K562 (cell line): ENCODE measurements around the gene TRNAU1AP. TPM values are rescaled to one million over a fixed set of nuclear protein-coding genes. Genes with fewer than 3 reads are reported as not detected.

ENCODE experiments used
- BACH1 ChIP-seq: fragments of 200-800 bp; sonication (Bioruptor generic); IDR thresholded peaks from 2 replicates; pipeline ENCODE4 v1.6.1; 2016; ENCODE audit warnings: missing genetic modification characterization, missing compliant biosample characterization
- MLX ChIP-seq, 2 experiments: fragments of 450-650 bp in 1 of 2; sonication (generic) in 1 of 2; formaldehyde crosslinking; conservative IDR thresholded peaks; 2 replicates each; pipeline versions ENCODE4 v1.4.0 to v1.8.1; 2020 to 2022; ENCODE audit warnings: mild to moderate bottlenecking in 1 of 2, missing genetic modification reagents in 1 of 2
- POLR2AphosphoS2 ChIP-seq: IDR thresholded peaks from 2 replicates; pipeline ENCODE4 v1.6.1; 2012; ENCODE audit warnings: low read length, improper control_type of control experiment
- POLR2B ChIP-seq: fragments of 450-650 bp; IDR thresholded peaks from 2 replicates; pipeline ENCODE4 v1.6.1; 2018; ENCODE audit warnings: low read depth; ENCODE audit not compliant: partially characterized antibody
- POLR2G ChIP-seq: fragments of 200-400 bp; formaldehyde crosslinking; IDR thresholded peaks from 2 replicates; pipeline ENCODE4 v1.6.1; 2017; ENCODE audit warnings: low read depth, mild to moderate bottlenecking, antibody characterized with exemption, low read length, moderate library complexity
- REST ChIP-seq, 2 experiments: fragments of 450-650 bp; formaldehyde crosslinking in 1 of 2; IDR thresholded peaks; 2 replicates each; pipeline versions ENCODE4 v1.4.0 to v1.6.1; 2014 to 2020; ENCODE audit warnings: mild to moderate bottlenecking in 2 of 2, borderline replicate concordance in 1 of 2, low read depth in 1 of 2
- SAP30 ChIP-seq: fragments of 200-600 bp; sonication (generic); IDR thresholded peaks from 2 replicates; pipeline ENCODE4 v1.6.1; 2012; ENCODE audit warnings: borderline replicate concordance, low read depth, mild to moderate bottlenecking, moderate library complexity, low read length, control low read depth, inconsistent platforms; ENCODE audit not compliant: insufficient read depth, poor library complexity, severe bottlenecking
- TCFL5 ChIP-seq: fragments of 250-450 bp; sonication (Bioruptor Pico); conservative IDR thresholded peaks from 2 replicates; pipeline ENCODE4 v1.6.1; 2021; ENCODE audit warnings: mild to moderate bottlenecking, moderate library complexity, matching md5 sums
- ZNF184 ChIP-seq: sonication (generic); formaldehyde crosslinking; IDR thresholded peaks from 2 replicates; pipeline ENCODE4 v1.5.0; 2020; ENCODE audit warnings: missing genetic modification reagents
- ZNF277 ChIP-seq: fragments of 250-450 bp; sonication (Bioruptor Pico); IDR thresholded peaks from 2 replicates; pipeline ENCODE4 v1.8.0; 2022; ENCODE audit warnings: inconsistent platforms, mild to moderate bottlenecking, moderate library complexity, borderline replicate concordance
- ZNF511 ChIP-seq: sonication (generic); formaldehyde crosslinking; IDR thresholded peaks from 2 replicates; pipeline ENCODE4 v1.8.0; 2022; ENCODE audit warnings: mild to moderate bottlenecking, missing genetic modification reagents
- polyA plus RNA-seq, 8 experiments: library from polyadenylated mRNA; depleted of rRNA in 4 of 8; stranded (reverse) in 5 of 8; unstranded in 3 of 8; fragments of >200 nt; fragmentation: Nextera tagmentation in 2 of 8; fragmentation: Illumina TruSeq in 1 of 8; extraction: Ambion mirVana in 2 of 8; extraction: Trizol in 1 of 8; gene quantifications; 2 replicates each; pipeline versions ENCODE4 v1.2.1 to v1.2.3, GENCODE V29; 2011 to 2014; ENCODE audit warnings: inconsistent platforms in 1 of 8, missing spikeins in 1 of 8
- total RNA-seq, 7 experiments: library from RNA; depleted of rRNA in 6 of 7; stranded (reverse); fragments of >200 nt in 6 of 7; fragmentation: Illumina TruSeq in 2 of 7; extraction: Trizol in 2 of 7; gene quantifications; 2 replicates each; pipeline versions ENCODE4 v1.2.1 to v1.2.3, GENCODE V29; 2011 to 2021; ENCODE audit warnings: low replicate concordance in 1 of 7

TRNAU1AP gene
- total and polyA plus RNA-seq, 9 of the 15 experiments (the other 6 are each of a cell fraction or from before 2014, with no cell fraction given) = 34.9 to 110 (median 46.3) TPM

GRCh38 chr1:28507646-28508434 lies 45.0 kb upstream of the TRNAU1AP start (continued):
- no peak for TF ChIP-seq MLX (CRISPR knock-in tag; conservative IDR thresholded peaks at IDR 0.05)
- TF ChIP-seq REST (IDR thresholded peaks at IDR 0.05; ENCODE audit: borderline replicate concordance) = no peak
- no peak for TF ChIP-seq REST (CRISPR knock-in tag; IDR thresholded peaks at IDR 0.05; ENCODE audit: low read depth)
- peak; percentile 7; the same call in 1 of the 2 replicates for TF ChIP-seq POLR2AphosphoS2
- peak; percentile 58; the same call in 1 of the 2 replicates for TF ChIP-seq ZNF511
- TF ChIP-seq ZNF184 (CRISPR knock-in tag) = no peak
- TF ChIP-seq ZNF277 (CRISPR knock-in tag) = no peak; the same call in 1 of the 2 replicates
- no peak for TF ChIP-seq SAP30
- TF ChIP-seq POLR2G = peak; percentile 48; the same call in 1 of the 2 replicates
- peak; percentile 45 for TF ChIP-seq POLR2B
- TF ChIP-seq BACH1 (tag) = 0 out of 2 replicates have a peak, but pooled peaks have one; percentile 30
- TF ChIP-seq TCFL5 (CRISPR knock-in tag) = no peak
